Stimulated activated CD8-positive, alpha-beta memory T cell treated with anti-CD3 and anti-CD28 coated beads, Interleukin-15, amount 100 ng/mL, for 24 hours (primary cell): ENCODE results near the gene SRC.

Experiments
- DNase-seq: peaks from one replicate; pipeline ENCODE4 v3.0.0-alpha.2; 2020; ENCODE audit warnings: low read depth

The SRC gene

DNA sequence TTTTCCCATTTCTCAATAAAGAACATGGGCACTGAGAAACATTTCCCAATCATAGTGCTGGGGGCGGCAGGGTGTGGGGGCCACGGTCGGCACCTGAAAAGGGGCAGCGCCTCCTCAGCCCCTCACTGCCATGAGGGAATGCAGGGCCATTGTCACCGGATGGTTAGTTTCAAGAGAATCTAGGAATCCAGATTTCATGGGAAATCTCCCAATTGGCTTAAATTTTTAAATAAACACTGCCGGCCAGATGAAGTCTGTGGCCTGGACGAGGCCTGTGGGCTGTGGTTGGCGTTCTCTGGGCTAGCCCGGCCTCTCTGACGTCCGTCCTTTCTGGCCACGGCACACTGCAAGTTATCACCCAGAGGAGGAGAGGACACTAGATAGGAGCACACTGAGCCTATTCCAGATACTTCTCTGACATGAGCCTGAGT, 30.9 kb upstream of the SRC start:
- DNase-seq = no peak

DNA sequence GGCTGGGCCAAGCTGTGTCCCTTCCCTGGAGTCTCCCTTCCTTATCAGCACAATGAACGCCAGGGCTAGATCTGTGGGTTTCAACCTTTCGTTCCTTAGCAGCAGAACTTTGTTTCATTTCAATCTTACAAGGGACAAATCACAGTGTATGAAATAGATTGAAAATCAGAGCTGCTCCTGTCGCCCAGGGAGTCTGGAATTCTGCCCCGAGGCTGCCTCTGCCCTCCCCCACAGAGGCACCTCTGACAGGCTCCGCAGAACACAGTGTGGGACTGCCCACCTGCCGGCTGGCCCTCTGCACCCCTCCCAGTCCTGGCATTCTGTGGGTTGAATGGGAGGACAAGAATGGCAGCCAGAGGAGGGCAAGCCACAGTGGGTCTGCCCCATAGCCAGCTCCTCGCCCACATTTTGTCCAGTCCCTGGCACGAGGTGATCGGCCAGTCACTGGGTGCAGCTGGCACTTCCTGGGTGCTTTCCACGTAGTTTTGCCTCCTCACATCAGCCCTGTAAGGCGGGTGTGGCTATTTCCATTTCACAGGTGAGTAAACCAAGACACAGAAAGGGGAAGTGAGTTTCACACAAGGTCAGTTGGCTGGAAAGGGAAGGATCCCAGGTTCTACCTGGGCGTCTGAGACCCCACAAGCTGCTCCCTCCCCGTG, 30.4 kb upstream of the SRC start:
- no peak for DNase-seq

DNA sequence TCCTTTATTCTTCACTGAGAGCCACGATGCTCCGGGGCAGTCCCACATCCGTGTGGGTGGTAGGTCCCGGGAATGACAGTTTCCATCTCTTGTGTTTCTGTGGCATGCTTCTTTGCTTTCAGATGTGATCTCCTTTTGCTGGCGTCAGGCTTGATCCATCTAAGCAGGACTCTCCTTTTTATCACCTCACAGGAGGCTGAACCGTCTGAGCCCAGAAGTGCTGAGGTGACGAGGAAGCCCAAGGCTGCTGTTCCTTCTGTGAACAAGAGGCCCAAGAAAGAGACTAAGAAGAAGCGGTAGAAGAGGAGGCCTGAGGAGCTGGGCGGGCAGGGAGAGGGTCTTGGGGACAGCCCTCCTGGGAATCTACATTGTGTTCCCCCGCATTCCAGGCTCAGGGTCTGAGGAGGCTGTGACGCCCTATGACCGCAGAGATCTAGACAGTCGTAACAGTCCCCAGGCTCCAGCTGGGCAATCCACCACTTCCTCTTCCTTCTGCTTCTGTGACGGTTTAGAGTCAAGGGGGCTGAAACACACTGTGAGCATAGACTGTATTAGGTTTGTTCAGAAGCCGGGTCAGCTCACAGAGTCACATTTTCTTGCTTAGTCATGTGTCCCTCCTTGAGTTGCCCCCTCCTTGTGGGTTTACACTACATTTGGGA, 29.7 kb upstream of the SRC start:
- DNase-seq = no peak

DNA sequence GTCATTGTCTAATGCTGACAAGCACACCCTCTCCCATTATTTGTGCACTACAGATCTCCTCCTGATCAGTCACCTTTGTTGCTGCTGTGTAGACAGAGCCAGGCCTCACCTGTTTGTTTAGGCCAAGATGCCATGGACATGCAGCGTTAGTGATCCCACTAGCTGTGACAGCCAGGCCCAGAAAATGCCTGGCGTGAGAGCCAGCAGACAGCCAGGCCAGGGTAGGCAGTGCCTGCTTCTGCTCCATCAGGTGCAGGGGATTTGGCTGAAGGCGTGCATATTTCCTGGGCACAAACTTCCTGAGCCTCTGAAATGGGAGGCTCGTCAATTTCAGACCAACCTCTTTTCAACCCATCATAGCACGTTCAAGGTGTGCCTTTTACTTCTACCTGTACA, 29.2 kb upstream of the SRC start:
- DNase-seq = no peak

DNA sequence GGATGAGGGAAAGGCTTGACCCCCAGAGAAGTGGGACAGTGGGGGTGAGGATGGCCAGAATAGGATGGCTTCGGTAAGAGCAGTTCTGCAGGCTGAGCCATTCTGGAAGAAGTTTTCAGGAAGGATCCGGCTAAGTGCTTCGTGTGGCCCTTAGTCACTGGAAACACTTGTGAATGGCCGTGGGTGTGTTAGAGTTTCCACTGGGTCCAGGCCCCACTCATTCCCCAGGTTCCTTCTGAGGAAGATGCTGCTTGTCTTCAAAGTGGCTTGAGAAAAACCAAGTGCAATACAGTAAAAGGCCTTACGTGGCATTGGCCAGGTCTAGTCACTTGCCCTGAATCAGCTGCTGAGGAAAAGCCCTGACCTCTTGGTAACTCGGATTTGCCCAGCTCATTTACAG, 28.6 kb upstream of the SRC start:
- no peak for DNase-seq

DNA sequence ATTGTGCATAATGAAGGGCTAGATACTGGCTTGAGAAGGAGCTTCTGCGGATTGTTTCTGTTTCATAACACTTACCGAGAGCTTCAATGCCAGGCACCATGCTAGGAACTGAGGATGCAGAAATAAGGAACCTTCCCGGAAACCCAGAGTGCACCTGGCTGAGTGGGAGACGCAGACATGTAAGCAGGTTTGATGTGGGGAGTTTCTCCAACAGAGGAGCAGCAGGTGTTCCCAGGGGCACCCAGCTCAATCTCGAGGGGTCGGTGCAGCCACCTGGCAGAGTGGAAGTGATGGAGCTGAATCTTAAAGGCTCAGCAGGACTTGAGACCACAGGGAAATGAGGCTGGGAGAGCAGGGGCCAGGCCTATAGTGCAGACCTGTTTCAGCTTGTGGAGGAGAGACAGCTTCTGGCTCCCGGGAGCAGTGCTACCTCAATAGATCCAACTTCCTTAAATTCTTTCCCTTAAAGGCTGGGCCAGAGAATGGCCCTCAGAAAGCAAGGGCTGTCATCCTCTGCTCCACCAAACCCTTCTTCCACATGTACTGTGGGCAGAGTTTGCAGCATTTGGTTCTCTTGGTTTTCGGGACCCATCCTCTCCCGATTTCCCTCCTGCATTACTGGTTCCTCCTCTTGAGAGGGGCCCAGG, 27.8 kb upstream of the SRC start:
- DNase-seq = no peak

DNA sequence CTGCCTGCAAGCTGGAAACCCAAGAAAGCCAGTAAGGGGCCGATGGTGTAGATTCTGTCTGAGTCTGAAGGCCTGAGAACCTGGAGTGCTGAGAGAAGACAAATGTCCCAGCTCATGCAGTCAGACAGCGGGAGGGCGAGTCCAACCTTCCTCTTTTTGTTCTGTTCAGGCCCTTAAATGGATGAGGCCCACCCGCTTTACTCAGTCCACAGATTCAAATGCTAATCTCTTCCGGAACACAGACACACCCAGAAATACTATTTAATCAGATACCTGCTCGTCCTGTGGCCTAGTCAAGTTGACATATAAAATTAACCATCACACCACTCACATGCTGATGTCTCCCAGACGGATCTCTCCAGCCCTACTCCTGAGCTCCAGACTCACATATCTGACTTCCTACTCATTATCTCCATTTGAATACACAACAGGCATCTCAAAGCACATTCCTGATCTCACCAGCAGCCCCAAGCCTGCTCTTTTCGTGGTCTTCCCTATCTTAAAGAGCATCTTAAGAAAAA, 26.7 kb upstream of the SRC start:
- DNase-seq = no peak

DNA sequence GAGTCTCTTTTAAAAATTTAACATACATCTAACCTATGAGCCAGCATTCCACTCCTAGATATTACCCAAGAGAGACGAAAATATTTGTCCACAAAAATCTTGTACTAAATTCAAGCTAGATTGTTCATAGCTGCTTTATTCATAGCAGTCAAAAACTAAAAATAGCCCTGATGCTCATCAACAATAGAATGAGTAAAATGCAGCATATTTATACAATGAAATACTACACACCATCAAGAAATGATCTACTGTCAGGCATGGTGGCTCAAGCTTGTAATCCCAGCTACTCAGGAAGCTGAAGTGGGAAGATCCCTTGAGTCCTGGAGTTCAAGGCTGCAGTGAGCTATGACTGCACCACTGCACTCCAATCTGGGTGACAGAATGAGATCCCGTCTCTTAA, 22.0 kb upstream of the SRC start:
- no peak for DNase-seq

DNA sequence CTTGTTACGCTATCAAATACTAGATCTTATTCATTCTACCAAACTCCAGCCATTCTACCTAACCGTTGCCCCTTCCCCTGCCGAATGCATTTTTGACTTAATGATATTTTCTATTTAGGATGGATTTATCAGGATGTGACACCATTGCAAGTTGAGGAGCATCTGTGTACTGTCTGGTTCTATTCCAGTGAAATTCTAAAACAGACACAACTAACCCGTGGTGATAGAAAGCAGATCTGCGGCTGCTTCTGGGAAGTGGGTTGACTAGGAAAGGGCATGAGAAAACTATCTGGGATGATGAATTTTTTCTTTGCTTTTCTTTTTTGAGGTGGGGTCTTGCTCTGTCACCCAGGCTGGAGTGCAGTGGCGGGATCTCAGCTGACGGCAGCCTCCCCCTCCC, 20.7 kb upstream of the SRC start:
- DNase-seq = no peak

DNA sequence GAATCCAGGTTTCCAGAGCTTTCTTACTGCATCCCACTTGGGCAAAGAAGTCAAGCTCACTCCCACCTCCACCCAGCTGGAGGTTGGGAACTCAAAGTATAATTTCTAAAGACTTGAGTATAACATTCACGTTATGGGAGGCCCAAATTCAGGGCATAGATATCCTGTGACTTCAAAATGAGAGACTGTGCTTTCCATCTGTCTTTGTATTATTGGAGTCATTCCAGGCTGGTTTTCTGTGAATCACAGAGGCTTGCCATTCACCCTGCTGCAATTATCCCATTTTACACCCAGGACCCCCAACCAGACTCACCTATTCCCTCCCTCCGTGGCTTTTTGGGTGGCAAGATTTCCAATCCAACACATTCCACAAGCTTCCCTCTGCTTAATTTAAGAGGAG, 19.3 kb upstream of the SRC start:
- no peak for DNase-seq

DNA sequence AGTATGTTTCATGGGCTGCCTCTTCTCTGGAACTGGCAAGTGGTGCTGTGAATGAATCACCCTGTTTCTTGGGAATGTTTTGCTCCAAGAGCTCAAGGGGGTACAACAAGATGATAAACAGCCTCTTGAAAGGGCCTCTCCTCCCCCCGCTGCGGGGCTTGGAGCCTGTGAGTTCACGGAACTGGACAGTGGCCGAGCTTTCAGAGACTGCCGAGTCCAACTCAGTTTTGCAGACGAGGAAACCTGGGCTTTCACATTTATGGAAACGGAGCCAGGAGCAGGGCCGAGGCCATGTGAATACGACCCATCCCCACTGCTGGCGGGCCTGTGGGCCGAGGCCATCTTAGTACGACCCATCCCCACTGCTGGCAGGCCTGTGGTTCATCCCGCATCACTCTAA, 18.2 kb upstream of the SRC start:
- DNase-seq = no peak

DNA sequence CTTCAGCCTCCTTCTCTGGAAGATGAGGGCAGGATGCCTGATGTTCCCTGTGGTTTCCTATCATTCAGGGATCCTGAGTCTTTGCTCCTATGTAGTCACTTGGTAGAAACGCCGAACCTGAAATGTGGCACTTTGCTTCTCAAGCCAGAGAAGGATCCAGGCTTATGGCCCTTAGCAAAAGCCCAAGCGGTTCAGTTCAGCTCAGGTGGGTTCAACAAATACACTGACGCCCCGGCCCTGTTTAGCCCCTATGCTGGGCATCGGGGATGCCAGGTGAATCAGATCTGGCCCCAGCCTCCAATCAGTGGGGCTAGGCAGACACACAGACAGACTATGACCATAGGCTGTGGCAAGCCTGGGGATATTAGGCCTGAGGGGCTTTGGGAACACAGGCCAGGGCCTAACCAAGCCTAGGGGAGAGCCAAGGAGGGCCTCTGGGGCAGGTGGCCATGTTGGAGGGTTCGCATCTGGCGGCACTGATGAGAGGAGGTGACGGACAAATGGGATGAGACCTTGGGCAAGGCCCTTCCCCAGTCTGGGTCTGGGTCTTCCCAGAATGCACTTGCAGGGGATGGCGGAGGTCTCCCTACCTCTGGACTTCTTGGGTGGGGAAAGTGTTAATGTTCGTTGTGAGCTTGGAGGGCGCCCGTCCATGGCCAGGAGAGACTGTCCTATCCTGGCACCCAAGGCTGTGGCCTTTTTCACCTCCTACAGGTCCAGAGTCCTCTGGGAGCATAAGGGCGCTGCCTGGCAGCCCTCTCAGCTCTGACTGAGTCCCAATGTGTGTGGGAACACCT, 17.6 kb upstream of the SRC start:
- no peak for DNase-seq

DNA sequence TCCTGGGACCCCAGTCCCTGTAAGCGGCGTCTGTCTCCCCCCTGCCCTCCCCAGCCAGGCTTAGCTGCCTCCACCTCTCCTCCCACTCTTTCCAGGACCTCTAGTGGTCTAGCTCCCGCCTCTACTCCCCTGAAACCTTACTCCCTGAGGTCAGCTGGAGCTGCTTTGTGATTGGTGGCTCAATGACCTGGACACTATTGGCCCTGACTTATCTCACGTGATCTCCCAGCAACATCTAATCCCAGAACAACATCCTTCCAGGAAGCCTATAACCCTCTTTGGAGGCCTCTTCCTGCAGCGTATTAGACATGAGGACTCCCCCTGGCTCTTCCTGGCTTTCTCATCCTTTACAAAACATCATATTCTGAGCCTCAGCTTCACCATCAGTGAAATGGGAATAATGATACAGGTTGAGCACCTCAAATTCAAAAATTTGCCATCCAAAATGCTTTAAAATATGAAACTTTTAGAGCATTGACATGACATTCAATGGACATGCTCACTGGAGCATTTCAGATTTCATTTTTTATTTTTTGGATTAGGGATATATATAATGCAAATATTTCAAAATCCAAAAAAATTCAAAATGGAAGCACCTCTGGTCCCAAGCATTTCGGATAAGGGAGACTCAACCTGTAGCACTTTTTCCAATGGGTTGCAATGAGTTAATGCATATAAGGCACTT, 16.3 kb upstream of the SRC start:
- DNase-seq = no peak

DNA sequence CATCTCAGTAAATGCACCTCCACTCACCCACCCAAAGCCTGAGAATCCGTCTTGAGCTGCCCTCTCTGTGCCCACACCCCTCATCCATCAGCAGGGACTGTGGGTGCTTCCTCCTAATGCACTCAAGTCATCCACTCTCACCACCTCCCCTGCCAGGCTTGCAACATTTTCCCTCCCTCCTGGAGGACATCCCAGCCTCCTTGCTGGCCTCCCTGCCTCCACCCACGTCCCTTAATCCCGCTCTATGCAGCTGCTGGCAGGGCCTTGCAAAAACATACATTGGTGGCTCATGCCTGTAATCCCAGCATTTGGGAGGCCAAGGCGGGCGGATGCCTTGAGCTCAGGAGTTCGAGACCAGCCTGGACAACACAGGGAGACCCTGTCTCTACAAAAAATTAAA, 15.6 kb upstream of the SRC start:
- DNase-seq = no peak

DNA sequence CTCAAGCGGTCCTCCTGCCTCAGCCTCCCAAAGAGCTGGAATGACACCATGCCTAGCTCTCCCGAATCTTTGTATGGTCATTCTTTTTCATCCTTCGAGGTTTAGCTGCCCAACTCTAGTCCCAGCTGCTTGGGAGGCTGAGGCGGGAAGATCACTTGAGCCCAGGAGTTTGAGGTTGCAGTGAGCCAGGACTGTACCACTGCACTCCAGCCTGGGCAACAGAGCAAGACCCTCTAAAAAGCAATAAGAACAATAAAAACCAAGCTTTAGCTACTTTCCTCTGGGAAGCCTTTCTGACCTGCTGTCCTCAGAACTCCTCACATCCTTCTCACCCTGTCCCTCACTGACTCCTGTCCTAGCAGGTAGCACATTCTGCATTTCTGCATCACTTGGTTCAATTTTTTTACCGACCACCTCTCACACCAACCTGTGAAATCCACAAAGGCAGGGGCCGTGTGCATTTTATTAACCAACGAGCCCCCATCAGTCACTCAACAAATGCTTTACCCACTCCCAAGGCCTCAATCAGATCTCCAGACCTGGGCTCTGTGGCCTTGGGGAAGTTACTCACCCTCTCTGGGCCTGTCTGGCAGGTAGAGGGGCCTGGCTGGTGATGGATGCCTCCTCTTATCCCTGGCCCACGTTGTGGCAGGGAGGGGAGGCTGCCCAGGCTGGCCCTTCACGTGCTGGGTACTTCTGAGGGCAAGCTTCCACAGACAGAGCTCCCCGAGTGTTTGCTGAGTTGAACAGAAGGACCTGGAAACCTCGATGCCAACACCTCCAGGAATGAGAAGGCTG, 14.7 kb upstream of the SRC start:
- DNase-seq = no peak

DNA sequence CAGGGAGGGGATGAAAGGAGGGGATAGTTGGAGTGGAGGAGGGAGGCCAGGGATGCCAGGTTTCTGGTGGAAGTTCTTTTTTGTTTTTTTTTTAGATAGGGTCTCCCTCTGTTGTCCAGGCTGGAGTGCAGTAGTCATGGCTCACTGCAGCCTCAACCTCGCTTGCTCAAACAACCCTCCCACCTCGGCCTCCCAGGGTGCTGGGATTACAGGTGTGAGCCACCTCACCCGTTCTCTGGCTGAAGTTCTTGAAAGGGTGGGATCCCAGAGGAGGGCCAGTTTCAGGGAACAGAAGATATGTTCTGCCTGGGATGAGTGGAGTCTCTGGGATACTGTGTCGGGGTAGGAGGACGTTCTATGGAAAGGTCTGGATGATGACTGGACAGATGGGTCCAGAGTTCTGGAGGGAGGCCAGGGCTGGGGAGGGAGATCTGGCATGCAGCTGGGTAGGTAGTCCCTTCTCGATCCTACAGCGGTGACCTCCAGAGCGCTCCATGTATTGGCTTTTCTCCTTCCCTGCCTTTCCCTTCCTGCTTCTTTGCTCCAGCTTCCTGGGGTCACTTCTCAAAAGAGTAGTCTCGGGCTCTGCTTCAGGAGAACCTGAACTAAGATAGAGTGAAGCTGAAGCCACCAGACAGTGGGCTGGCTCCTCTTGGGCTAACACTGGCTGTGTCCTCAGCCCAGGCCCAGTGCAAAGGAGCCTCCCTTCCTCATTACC, 12.7 kb upstream of the SRC start:
- no peak for DNase-seq

DNA sequence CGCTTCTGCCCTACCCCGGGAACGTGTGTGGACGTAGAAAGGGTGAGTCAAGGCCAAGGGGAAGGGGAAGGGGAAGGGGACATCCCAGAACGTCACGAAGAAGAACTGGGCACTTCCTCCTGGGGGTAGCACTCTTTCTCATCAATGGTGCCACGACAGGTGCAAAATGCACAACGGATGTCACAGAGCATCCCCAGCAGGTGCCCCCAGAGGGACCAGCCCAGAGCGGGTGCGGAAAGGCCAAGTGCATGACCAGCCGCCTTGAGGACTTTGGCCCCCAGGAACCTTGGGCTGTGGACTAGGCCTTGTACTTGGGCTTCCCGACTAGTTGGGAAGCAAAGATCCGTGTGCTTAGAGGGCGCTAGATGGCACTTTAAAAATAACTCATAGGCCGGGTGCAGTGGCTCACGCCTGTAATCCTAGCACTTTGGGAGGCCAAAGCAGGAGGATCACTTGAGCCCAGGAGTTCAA, 12.1 kb upstream of the SRC start:
- DNase-seq = no peak

DNA sequence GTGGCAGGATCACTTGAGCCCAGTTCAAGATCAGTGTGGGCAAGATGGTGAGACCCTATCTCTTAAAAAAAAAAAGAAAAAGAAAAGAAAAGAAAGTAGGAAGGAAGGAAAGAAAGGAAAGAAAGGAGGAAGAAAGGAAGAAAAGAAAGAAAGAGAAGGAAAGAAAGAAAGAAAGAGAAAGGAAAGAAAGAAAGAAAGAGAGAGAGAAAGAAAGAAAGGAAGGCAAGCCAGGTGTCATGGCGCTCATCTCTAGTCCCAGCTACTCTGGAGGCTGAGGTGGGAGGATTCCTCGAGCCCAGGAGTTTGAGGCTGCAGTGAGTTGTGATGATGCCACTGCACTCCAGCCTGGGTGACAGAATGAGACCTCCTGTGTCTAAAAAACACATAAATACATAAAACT, 11.5 kb upstream of the SRC start:
- no peak for DNase-seq

DNA sequence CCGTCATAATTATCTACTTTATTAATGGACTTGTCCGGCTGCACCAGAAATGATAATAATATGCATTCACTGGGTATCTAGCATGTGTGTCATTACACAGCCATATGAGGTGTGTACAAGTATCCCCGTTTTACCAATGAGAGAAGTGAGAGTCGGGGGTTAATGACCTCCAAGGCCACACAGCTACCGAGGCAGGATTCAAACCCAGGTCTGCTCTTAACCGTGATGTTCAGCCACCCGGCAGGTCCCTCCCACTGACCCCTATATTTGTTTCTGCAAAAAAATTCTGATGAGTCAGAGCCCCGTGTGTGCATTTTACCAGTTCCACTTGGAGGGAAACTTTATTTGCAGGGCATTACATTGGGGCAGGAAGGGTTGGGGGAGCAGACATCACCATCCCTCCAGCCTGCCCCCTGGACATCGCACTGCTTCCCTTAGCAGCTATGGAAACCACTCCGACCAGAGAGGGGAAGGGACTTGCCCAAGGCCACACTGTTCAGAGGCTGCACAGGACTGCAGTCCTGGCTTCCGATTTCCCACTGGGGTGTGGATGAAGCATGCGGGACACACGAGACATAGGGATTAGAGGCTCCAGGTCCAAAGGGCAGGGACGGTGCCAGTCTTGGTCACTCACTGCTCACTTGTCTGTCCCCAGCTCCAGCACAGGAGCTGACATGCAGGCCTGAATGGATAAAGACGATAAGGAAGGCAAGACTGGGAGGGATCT, 10.1 kb upstream of the SRC start:
- no peak for DNase-seq
